ENCODE measurements around the gene GPR21. TPM values are rescaled to one million over a fixed set of nuclear protein-coding genes. Genes with fewer than 3 reads are reported as not detected.

Gene GPR21
- total RNA-seq, 1 experiment from 2014 or later: 3.7 TPM

- Histone ChIP-seq H3K4me2 (no peak overlapping the region), H3K27ac (no peak overlapping the region), H3K9me3 (ENCODE audit: insufficient read depth, low read depth) (no peaks in the 10 kb centered on the region), H4K20me1 (ENCODE audit: insufficient read depth) (peaks cover 4% of the 10 kb centered on the region; the same call in 1 of the 2 replicates), H3K79me2 (ENCODE audit: low read depth) (no peaks in the 10 kb centered on the region), H3K4me1 (replicated peaks; ENCODE audit: insufficient read depth) (no peaks in the 10 kb centered on the region), H2AFZ (no peak overlapping the region), H3K4me3 (no peak overlapping the region), H3K9me2 (ENCODE audit: insufficient read depth) (no peaks in the 10 kb centered on the region), H3K36me3 (ENCODE audit: low read depth) (0 out of 2 replicates have a peak, but pooled peaks cover 5% of the 10 kb centered on the region), H3K27me3 (ENCODE audit: insufficient read depth, low read depth) (no peaks in the 10 kb centered on the region), H3F3A (ENCODE audit: insufficient read depth, low read depth) (0 out of 2 replicates have a peak, but pooled peaks cover 6% of the 10 kb centered on the region)
- no TSS peak for BruUV-seq (replicated peaks)
- intact Hi-C loops (cut with micrococcal nuclease; ENCODE audit: unreplicated experiment): no loop called here
- TF ChIP-seq CTCF (conservative IDR thresholded peaks at IDR 0.05): no peak
- no peak for TF ChIP-seq EZH2 (IDR thresholded peaks at IDR 0.05; ENCODE audit: low read depth)
- CTCF ChIA-PET: no interaction called here
- no peak for DNase-seq
- POLR2A ChIA-PET (ENCODE audit: unreplicated experiment): no interaction called here
These were observed 29.1 kb downstream of the GPR21 start for GRCh38 chr9:123062351-123063176.

- no peaks in the 10 kb centered on the region for H3K9me2 ChIP-seq (ENCODE audit: insufficient read depth)
- H3K4me1 ChIP-seq (replicated peaks; ENCODE audit: insufficient read depth): no peaks in the 10 kb centered on the region
- CTCF ChIA-PET: no interaction called here
- H4K20me1 ChIP-seq (ENCODE audit: insufficient read depth): peaks cover 4% of the 10 kb centered on the region; the same call in 1 of the 2 replicates
- no peak for TF ChIP-seq CTCF (conservative IDR thresholded peaks at IDR 0.05)
- TF ChIP-seq EZH2 (IDR thresholded peaks at IDR 0.05; ENCODE audit: low read depth): no peak
- H3K27ac ChIP-seq: no peak overlapping the region
- H3K36me3 ChIP-seq (ENCODE audit: low read depth): 0 out of 2 replicates have a peak, but pooled peaks cover 6% of the 10 kb centered on the region
- no peaks in the 10 kb centered on the region for H3K79me2 ChIP-seq (ENCODE audit: low read depth)
- DNase-seq: no peak
- 0 out of 2 replicates have a peak, but pooled peaks cover 6% of the 10 kb centered on the region for H3F3A ChIP-seq (ENCODE audit: insufficient read depth, low read depth)
- no peaks in the 10 kb centered on the region for H3K9me3 ChIP-seq (ENCODE audit: insufficient read depth, low read depth)
- POLR2A ChIA-PET (ENCODE audit: unreplicated experiment): no interaction called here
- H3K4me2 ChIP-seq: no peak overlapping the region
- H3K4me3 ChIP-seq: no peak overlapping the region
- BruUV-seq (replicated peaks): no TSS peak
- intact Hi-C loops (cut with micrococcal nuclease; ENCODE audit: unreplicated experiment): no loop called here
- no peak overlapping the region for H2AFZ ChIP-seq
- no peaks in the 10 kb centered on the region for H3K27me3 ChIP-seq (ENCODE audit: insufficient read depth, low read depth)
These were observed 29.7 kb downstream of the GPR21 start for GRCh38 chr9:123063177-123063598.

GRCh38 chr9:123063896-123064295 lies 30.4 kb downstream of the GPR21 start:
- intact Hi-C loops (cut with micrococcal nuclease; ENCODE audit: unreplicated experiment): no loop called here
- peaks cover 4% of the 10 kb centered on the region; the same call in 1 of the 2 replicates for H4K20me1 ChIP-seq (ENCODE audit: insufficient read depth)
- no peaks in the 10 kb centered on the region for H3K9me2 ChIP-seq (ENCODE audit: insufficient read depth)
- H3K4me3 ChIP-seq: no peak overlapping the region
- ChIA-PET CTCF (no interaction called here), POLR2A (ENCODE audit: unreplicated experiment) (no interaction called here)
- 0 out of 2 replicates have a peak, but pooled peaks cover 6% of the 10 kb centered on the region for H3F3A ChIP-seq (ENCODE audit: insufficient read depth, low read depth)
- no peak overlapping the region for H3K27ac ChIP-seq
- no peak for TF ChIP-seq EZH2 (IDR thresholded peaks at IDR 0.05; ENCODE audit: low read depth)
- no peak for TF ChIP-seq CTCF (conservative IDR thresholded peaks at IDR 0.05)
- no peaks in the 10 kb centered on the region for H3K27me3 ChIP-seq (ENCODE audit: insufficient read depth, low read depth)
- no peaks in the 10 kb centered on the region for H3K79me2 ChIP-seq (ENCODE audit: low read depth)
- H3K36me3 ChIP-seq (ENCODE audit: low read depth): 0 out of 2 replicates have a peak, but pooled peaks cover 6% of the 10 kb centered on the region
- H3K4me1 ChIP-seq (replicated peaks; ENCODE audit: insufficient read depth): no peaks in the 10 kb centered on the region
- H3K4me2 ChIP-seq: no peak overlapping the region
- DNase-seq: no peak
- no peaks in the 10 kb centered on the region for H3K9me3 ChIP-seq (ENCODE audit: insufficient read depth, low read depth)
- no peak overlapping the region for H2AFZ ChIP-seq
- BruUV-seq (replicated peaks): no TSS peak

All from PC-9 (cell line).